ENCODE data around the gene LY6G6D.

The LY6G6D gene

DNA sequence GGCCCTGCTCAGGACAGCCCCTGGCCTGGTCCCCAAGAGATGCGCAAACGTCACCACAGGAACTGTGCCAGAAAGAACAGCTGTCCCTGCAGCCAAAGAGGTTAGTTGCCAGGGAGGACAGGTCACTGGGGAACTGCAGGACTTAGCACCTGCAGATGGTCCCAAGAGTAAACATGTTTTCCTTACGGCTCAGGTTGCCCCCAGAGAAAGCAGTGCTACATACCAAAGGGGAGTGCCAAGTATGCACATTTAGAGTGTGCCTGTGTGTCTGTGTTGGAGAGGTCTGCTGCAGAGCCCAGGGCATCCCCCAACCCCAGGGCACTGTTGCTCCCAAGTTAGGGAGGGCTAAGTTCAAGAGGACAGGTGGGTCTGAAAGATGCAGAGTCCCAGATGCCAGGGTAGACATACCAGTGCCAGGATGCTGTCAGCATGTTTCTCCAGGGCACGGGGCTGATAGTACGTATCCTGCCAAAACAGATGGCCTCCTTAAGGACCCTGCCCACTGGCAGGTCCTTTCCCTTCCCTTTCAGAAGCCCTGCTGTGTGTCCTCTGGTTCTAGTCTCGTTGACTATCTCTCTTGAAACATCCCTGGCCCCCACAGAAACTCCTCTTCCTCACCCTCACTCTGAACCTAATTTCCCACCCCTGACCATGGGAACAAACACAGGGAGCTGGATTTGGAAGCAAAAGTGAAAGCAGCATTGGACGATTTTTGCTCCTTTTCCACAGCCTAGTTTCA lies 13.3 kb upstream of the LY6G6D start:
- Histone ChIP-seq H3K36me3 (replicated peaks; ENCODE audit: insufficient read depth, low read length) (no peaks in the 10 kb centered on the region), H3K4me2 (ENCODE audit: low read depth, low read length) (peak overlapping the region; percentile 78), H3K9me3 (replicated peaks; ENCODE audit: insufficient read depth, low read length) (no peaks in the 10 kb centered on the region), H3K27ac (ENCODE audit: low read length) (peak overlapping the region; percentile 96; the same call in 1 of the 2 replicates), H2AFZ (ENCODE audit: low read length) (0 out of 2 replicates have a peak overlapping the region, but pooled peaks have one; percentile 66), H4K20me1 (ENCODE audit: insufficient read depth, low read length) (no peaks in the 10 kb centered on the region), H3K9me2 (replicated peaks; ENCODE audit: insufficient read depth, low read length) (no peaks in the 10 kb centered on the region), H3F3A (ENCODE audit: insufficient read depth, low read length) (peaks cover 7% of the 10 kb centered on the region; the same call in 1 of the 2 replicates), H3K27me3 (replicated peaks; ENCODE audit: insufficient read depth, low read length) (no peaks in the 10 kb centered on the region; the same call in 1 of the 2 replicates), H3K9ac (ENCODE audit: low read length) (peak overlapping the region; percentile 97), H3K79me2 (ENCODE audit: low read length) (peaks cover 36% of the 10 kb centered on the region), H3K4me3 (ENCODE audit: low read length) (peak overlapping the region; percentile 80), H3K4me1 (ENCODE audit: low read length) (0 out of 2 replicates have a peak, but pooled peaks cover 6% of the 10 kb centered on the region)
- DNase-seq = no peak
- TF ChIP-seq EZH2phosphoT487 (IDR thresholded peaks at IDR 0.05; ENCODE audit: low read length) = no peak
- TF ChIP-seq CTCF (IDR thresholded peaks at IDR 0.05; ENCODE audit: low read length) = no peak
- TF ChIP-seq EZH2 (optimal IDR thresholded peaks at IDR 0.05; ENCODE audit: low read depth, low read length) = no peak

- H3F3A ChIP-seq (ENCODE audit: insufficient read depth, low read length) = peaks cover 7% of the 10 kb centered on the region; the same call in 1 of the 2 replicates
- peak overlapping the region; percentile 66 for H2AFZ ChIP-seq (ENCODE audit: low read length)
- peak overlapping the region; percentile 80 for H3K4me3 ChIP-seq (ENCODE audit: low read length)
- H3K27me3 ChIP-seq (replicated peaks; ENCODE audit: insufficient read depth, low read length) = no peaks in the 10 kb centered on the region; the same call in 1 of the 2 replicates
- DNase-seq = no peak
- no peaks in the 10 kb centered on the region for H3K36me3 ChIP-seq (replicated peaks; ENCODE audit: insufficient read depth, low read length)
- TF ChIP-seq EZH2 (optimal IDR thresholded peaks at IDR 0.05; ENCODE audit: low read depth, low read length) (no peak), CTCF (IDR thresholded peaks at IDR 0.05; ENCODE audit: low read length) (no peak), EZH2phosphoT487 (IDR thresholded peaks at IDR 0.05; ENCODE audit: low read length) (no peak)
- no peaks in the 10 kb centered on the region for H3K9me3 ChIP-seq (replicated peaks; ENCODE audit: insufficient read depth, low read length)
- peak overlapping the region; percentile 96 for H3K27ac ChIP-seq (ENCODE audit: low read length)
- peaks cover 35% of the 10 kb centered on the region for H3K79me2 ChIP-seq (ENCODE audit: low read length)
- 0 out of 2 replicates have a peak, but pooled peaks cover 6% of the 10 kb centered on the region for H3K4me1 ChIP-seq (ENCODE audit: low read length)
- no peaks in the 10 kb centered on the region for H3K9me2 ChIP-seq (replicated peaks; ENCODE audit: insufficient read depth, low read length)
- peak overlapping the region; percentile 78 for H3K4me2 ChIP-seq (ENCODE audit: low read depth, low read length)
- peak overlapping the region; percentile 97 for H3K9ac ChIP-seq (ENCODE audit: low read length)
- H4K20me1 ChIP-seq (ENCODE audit: insufficient read depth, low read length) = no peaks in the 10 kb centered on the region
Observed at GRCh38 chr6:31702405-31702818, 12.7 kb upstream of the LY6G6D start.

DNA sequence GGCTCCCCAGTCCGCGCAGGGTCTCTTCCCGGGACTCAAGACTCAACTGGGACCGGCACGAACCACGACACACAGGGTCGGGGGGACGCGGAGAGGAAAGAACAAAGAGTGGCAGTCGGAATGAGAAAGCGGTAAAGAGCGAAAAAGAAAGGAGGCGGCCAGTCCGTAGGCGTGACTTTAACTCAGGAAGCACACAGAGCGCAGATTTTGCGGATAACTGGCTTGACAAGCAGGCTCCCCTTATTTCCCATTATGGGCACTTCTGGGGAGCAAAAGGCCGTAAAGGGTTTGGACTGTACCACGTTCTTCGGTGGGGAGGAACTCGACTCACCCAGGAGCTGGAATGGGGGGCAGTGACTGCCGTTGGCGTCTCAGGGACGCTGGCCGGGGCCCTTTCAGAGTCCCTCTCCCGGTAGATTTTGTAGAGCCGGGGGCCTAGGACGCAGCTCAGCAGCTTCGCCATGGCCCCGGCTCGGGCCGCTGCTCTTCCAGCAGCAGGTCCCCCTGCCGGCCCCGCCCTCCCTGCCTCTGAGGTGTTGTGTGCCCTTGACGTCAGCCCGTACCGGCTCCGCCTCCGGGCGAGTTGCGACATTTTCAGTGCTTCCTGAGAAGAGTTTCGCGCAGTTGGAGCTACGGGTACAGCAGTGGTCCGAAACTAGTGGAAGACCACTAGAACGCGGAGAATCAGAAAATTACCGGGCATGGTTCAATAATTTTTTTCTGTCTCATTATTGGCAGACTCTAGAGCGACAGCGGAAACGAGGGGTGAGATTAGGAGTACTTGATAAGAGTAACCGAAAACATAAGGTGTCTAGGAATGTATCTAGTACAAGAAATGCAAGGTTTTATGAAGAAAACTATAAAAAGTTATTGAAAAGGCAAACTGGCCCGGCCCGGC lies 12.1 kb upstream of the LY6G6D start, which contains the start of gene ABHD16A:
Gene ABHD16A, minus strand, starts transcription at position 506 of the 898 bp plus-strand sequence. Its CDS starts 43 bp downstream, at position 463.
- peak within 1 kb of the TSS; percentile 96 for H3K27ac ChIP-seq (ENCODE audit: low read length)
- H3K4me1 ChIP-seq (ENCODE audit: low read length) = 0 out of 2 replicates have a peak, but pooled peaks cover 6% of the 10 kb centered on the region
- peaks cover 31% of the 10 kb centered on the region for H3K79me2 ChIP-seq (ENCODE audit: low read length)
- H3K27me3 ChIP-seq (replicated peaks; ENCODE audit: insufficient read depth, low read length) = no peaks in the 10 kb centered on the region; the same call in 1 of the 2 replicates
- peak within 1 kb of the TSS; percentile 66 for H2AFZ ChIP-seq (ENCODE audit: low read length)
- H3K4me3 ChIP-seq (ENCODE audit: low read length) = peak within 1 kb of the TSS; percentile 80
- H3K9me2 ChIP-seq (replicated peaks; ENCODE audit: insufficient read depth, low read length) = no peaks in the 10 kb centered on the region
- H3F3A ChIP-seq (ENCODE audit: insufficient read depth, low read length) = peaks cover 7% of the 10 kb centered on the region; the same call in 1 of the 2 replicates
- DNase-seq = peak; percentile 98
- TF ChIP-seq EZH2phosphoT487 (IDR thresholded peaks at IDR 0.05; ENCODE audit: low read length) = no peak
- TF ChIP-seq EZH2 (optimal IDR thresholded peaks at IDR 0.05; ENCODE audit: low read depth, low read length) = no peak
- no peak for TF ChIP-seq CTCF (IDR thresholded peaks at IDR 0.05; ENCODE audit: low read length)
- H3K9me3 ChIP-seq (replicated peaks; ENCODE audit: insufficient read depth, low read length) = no peaks in the 10 kb centered on the region
- H3K4me2 ChIP-seq (ENCODE audit: low read depth, low read length) = peak within 1 kb of the TSS; percentile 78
- peak within 1 kb of the TSS; percentile 97 for H3K9ac ChIP-seq (ENCODE audit: low read length)
- no peaks in the 10 kb centered on the region for H3K36me3 ChIP-seq (replicated peaks; ENCODE audit: insufficient read depth, low read length)
- no peaks in the 10 kb centered on the region for H4K20me1 ChIP-seq (ENCODE audit: insufficient read depth, low read length)
